DND-41 (cell line): ENCODE results near the gene PCED1B.

Experiments used
- CTCF ChIP-seq: IDR thresholded peaks from 2 replicates; pipeline ENCODE4 v1.5.1; 2012; ENCODE audit warnings: borderline replicate concordance, low read length, moderate library complexity, mild to moderate bottlenecking; ENCODE audit not compliant: poor library complexity, severe bottlenecking; ENCODE audit errors: extremely low read depth
- EZH2 ChIP-seq: IDR thresholded peaks from 3 replicates; pipeline ENCODE4 v1.6.1; 2012; ENCODE audit warnings: borderline replicate concordance, low read depth, mild to moderate bottlenecking, moderate library complexity, low read length, inconsistent platforms; ENCODE audit not compliant: severe bottlenecking

GRCh38 chr12:47210776-47211175, 131.4 kb downstream of the PCED1B start:
- TF ChIP-seq EZH2: no peak
- no peak for TF ChIP-seq CTCF
